22Rv1 (cell line): ENCODE data around the gene MVP.

Source experiments
- CTCF ChIP-seq: fragments of 450-650 bp; IDR thresholded peaks from 2 replicates; pipeline ENCODE4 v1.5.1; 2017; ENCODE audit warnings: mild to moderate bottlenecking
- ZFX ChIP-seq: fragments of 450-650 bp; IDR thresholded peaks from 2 replicates; pipeline ENCODE4 v1.6.1; 2017; ENCODE audit warnings: antibody characterized with exemption, borderline replicate concordance

GRCh38 chr16:29790949-29791844, 29.1 kb upstream of the MVP start:
- no peak for TF ChIP-seq CTCF
- no peak for TF ChIP-seq ZFX
